Uterus (tissue), 2 donors: ENCODE data around the gene NCR2.

ENCODE experiments used
- POLR2A ChIP-seq, 2 donors: fragments of 450-650 bp; IDR thresholded peaks; one replicate each; pipeline ENCODE4 v1.6.1; 2016; ENCODE audit warnings: antibody characterized with exemption in 2 of 2, mild to moderate bottlenecking in 1 of 2, moderate library complexity in 1 of 2
- TF ChIP-seq, protein P1 (sequence below), 4 experiments: fragments of 200-600 bp in 2 of 4; fragments of 450-650 bp in 2 of 4; sonication (generic) in 2 of 4; IDR thresholded peaks; one replicate each; pipeline ENCODE4 v1.5.1; 2016 to 2019; ENCODE audit warnings: antibody characterized with exemption in 4 of 4, mild to moderate bottlenecking in 2 of 4, moderate library complexity in 1 of 4

- TF ChIP-seq, protein P1, sequence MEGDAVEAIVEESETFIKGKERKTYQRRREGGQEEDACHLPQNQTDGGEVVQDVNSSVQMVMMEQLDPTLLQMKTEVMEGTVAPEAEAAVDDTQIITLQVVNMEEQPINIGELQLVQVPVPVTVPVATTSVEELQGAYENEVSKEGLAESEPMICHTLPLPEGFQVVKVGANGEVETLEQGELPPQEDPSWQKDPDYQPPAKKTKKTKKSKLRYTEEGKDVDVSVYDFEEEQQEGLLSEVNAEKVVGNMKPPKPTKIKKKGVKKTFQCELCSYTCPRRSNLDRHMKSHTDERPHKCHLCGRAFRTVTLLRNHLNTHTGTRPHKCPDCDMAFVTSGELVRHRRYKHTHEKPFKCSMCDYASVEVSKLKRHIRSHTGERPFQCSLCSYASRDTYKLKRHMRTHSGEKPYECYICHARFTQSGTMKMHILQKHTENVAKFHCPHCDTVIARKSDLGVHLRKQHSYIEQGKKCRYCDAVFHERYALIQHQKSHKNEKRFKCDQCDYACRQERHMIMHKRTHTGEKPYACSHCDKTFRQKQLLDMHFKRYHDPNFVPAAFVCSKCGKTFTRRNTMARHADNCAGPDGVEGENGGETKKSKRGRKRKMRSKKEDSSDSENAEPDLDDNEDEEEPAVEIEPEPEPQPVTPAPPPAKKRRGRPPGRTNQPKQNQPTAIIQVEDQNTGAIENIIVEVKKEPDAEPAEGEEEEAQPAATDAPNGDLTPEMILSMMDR (IDR thresholded peaks at IDR 0.05), result no peak
- TF ChIP-seq POLR2A (IDR thresholded peaks at IDR 0.05), result no peak
These were observed 41.7 kb downstream of the NCR2 start for GRCh38 chr6:41377071-41377470.
